Fibroblast of villous mesenchyme (primary cell): ENCODE results near the gene LOXHD1. TPM values are rescaled to one million over a fixed set of nuclear protein-coding genes. Genes with fewer than 3 reads are reported as not detected.

ENCODE experiments used
- DNase-seq: peaks from one replicate; pipeline ENCODE4 v3.0.0-alpha.2; 2010; ENCODE audit warnings: low read depth
- H3K4me3 ChIP-seq: 2 replicates; pipeline ENCODE4 v1.5.1; 2011; ENCODE audit warnings: low read depth, mild to moderate bottlenecking, low read length
- total RNA-seq: library from RNA; depleted of rRNA; stranded (reverse); fragments of >200 nt; gene quantifications from 2 replicates; pipeline ENCODE4 v1.2.3, GENCODE V29; 2012
- TF ChIP-seq, protein P1 (sequence below): IDR thresholded peaks from 2 replicates; pipeline ENCODE4 v1.5.1; 2012; ENCODE audit warnings: low read depth, mild to moderate bottlenecking, low read length; ENCODE audit not compliant: insufficient read depth

The LOXHD1 gene
- total RNA-seq, 1 donor: not detected

GRCh38 chr18:46475390-46475752, 181.6 kb downstream of the LOXHD1 start:
- no peak overlapping the region for H3K4me3 ChIP-seq
- no peak for DNase-seq
- TF ChIP-seq, protein P1, sequence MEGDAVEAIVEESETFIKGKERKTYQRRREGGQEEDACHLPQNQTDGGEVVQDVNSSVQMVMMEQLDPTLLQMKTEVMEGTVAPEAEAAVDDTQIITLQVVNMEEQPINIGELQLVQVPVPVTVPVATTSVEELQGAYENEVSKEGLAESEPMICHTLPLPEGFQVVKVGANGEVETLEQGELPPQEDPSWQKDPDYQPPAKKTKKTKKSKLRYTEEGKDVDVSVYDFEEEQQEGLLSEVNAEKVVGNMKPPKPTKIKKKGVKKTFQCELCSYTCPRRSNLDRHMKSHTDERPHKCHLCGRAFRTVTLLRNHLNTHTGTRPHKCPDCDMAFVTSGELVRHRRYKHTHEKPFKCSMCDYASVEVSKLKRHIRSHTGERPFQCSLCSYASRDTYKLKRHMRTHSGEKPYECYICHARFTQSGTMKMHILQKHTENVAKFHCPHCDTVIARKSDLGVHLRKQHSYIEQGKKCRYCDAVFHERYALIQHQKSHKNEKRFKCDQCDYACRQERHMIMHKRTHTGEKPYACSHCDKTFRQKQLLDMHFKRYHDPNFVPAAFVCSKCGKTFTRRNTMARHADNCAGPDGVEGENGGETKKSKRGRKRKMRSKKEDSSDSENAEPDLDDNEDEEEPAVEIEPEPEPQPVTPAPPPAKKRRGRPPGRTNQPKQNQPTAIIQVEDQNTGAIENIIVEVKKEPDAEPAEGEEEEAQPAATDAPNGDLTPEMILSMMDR: no peak

GRCh38 chr18:46474487-46475389, 182.3 kb downstream of the LOXHD1 start:
- TF ChIP-seq, protein P1: no peak

DNA sequence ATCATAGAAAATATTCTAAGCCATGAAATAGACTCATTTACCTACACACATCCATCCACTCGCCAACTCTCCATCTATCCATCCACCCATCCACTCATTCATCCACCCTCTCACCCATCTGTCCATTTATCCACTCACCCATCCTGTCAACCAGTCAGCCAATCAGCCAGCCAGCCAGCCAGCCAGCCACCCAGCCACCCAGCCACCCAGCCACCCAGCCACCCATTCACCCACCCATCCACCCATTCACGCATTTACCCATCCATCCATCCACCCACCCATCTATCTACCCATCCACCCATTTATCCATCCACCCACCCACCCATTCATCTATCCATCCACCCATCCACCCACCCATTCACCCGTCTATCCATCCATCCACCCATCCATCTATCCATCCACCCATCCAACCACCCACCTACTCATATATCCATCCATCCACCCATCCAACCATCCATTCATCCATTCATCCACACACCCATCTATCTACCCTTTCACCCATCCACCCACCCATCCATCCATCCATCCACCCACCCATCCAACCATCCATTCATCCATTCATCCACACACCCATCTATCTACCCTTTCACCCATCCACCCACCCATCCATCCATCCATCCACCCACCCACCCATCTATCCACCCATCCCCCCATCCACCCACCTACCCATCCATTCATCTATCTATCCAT, 185.1 kb downstream of the LOXHD1 start:
- no peak overlapping the region for H3K4me3 ChIP-seq
- no peak for DNase-seq
- TF ChIP-seq, protein P1: no peak

More at GRCh38 chr18:46474487-46475389, 182.3 kb downstream of the LOXHD1 start:
- DNase-seq: no peak
- no peak overlapping the region for H3K4me3 ChIP-seq

GRCh38 chr18:46470714-46471113, 186.3 kb downstream of the LOXHD1 start:
- no peak overlapping the region for H3K4me3 ChIP-seq
- TF ChIP-seq, protein P1: no peak
- no peak for DNase-seq

- DNase-seq: no peak
- H3K4me3 ChIP-seq: no peak overlapping the region
- TF ChIP-seq, protein P1: no peak
These were observed 187.7 kb downstream of the LOXHD1 start for GRCh38 chr18:46469186-46469915.

GRCh38 chr18:46468426-46469180, 188.4 kb downstream of the LOXHD1 start:
- H3K4me3 ChIP-seq: no peak overlapping the region
- peak; percentile 2 for DNase-seq
- TF ChIP-seq, protein P1: no peak
